Retinal pigment epithelial cell (primary cell): ENCODE measurements around the gene C4orf46.

ENCODE experiments used
- DNase-seq: peaks from one replicate; pipeline ENCODE4 v3.0.0-alpha.2; 2010; ENCODE audit warnings: low read depth
- H3K4me3 ChIP-seq: 2 replicates; pipeline ENCODE4 v1.5.1; 2011; ENCODE audit warnings: mild to moderate bottlenecking, low read length, control low read depth, moderate library complexity
- CTCF ChIP-seq: conservative IDR thresholded peaks from 2 replicates; pipeline ENCODE4 v1.5.1; 2011; ENCODE audit warnings: low read depth, low read length, control low read depth, inconsistent platforms

Gene C4orf46

DNA sequence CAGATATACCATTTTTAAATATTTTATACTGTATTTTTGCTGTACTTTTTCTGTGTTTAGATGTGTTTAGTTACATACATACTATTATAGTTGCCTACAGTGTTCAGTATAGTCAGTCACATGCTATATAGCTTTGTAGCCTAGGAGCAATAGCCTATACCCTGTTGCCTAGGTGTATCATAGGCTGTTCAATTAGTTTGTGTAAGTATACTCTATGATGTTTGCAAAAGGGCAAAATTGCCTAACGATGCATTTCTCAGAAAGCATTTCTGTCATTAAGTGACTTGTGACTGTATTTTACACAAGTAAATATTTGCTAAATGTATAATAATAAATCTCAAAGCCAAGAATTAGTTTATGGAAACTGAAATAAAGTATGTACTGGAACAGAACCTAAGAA is 9.9 kb upstream of the C4orf46 start:
- H3K4me3 ChIP-seq, result no peak overlapping the region
- no peak for DNase-seq
- TF ChIP-seq CTCF, result no peak

GRCh38 chr4:158678767-158679166 is 7.1 kb upstream of the C4orf46 start:
- TF ChIP-seq CTCF, result no peak
- DNase-seq, result no peak
- no peak overlapping the region for H3K4me3 ChIP-seq

DNA sequence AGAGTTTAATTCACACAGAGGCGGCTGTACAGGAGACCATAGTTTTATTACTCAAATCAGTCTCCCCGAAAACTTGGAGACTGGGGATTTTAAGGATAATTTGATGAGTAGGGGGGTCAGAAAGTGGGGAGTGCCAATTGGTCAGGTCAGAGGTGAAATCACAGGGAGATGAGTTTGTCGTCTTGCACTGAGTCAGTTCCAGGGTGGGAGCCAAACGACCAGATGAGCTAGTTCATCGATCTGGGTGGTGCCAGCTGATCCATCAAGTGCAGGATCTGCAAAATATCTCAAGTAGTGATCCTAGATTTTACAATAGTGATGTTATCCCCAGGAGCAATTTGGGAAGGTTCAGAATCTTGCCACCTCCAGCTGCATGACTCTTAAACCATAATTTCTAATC is 4.4 kb upstream of the C4orf46 start:
- DNase-seq, result no peak
- H3K4me3 ChIP-seq, result no peak overlapping the region
- TF ChIP-seq CTCF, result no peak

DNA sequence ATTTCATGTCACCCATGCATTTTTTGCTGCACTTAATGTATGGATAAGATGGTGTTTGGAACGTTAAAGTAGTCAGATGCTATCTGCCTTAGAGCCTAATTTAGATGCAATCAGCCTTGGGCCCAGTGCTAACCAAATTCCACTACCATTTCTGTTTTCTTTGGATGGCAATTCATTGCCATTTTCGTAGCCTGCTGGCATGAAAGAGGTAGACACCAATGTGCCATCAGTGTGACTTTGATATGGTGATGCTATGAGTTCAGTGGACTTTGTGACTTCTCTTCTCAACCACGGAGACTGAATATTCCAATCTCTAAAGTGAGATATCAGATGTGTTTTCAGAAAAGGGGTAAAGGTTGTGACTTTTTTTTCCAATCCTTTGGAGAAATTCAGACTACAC is 1.9 kb upstream of the C4orf46 start:
- H3K4me3 ChIP-seq, result no peak overlapping the region
- no peak for TF ChIP-seq CTCF
- DNase-seq, result no peak

- H3K4me3 ChIP-seq, result peak within 1 kb of the TSS; percentile 92
- DNase-seq, result peak; percentile 97
- peak; percentile 59 for TF ChIP-seq CTCF
Measured at GRCh38 chr4:158671915-158672806, 474 bp upstream of the C4orf46 start, which contains the start of gene ETFDH. Gene ETFDH (plus strand): TSS chr4:158672296. CDS start chr4:158672457, 161 bp downstream.

DNA sequence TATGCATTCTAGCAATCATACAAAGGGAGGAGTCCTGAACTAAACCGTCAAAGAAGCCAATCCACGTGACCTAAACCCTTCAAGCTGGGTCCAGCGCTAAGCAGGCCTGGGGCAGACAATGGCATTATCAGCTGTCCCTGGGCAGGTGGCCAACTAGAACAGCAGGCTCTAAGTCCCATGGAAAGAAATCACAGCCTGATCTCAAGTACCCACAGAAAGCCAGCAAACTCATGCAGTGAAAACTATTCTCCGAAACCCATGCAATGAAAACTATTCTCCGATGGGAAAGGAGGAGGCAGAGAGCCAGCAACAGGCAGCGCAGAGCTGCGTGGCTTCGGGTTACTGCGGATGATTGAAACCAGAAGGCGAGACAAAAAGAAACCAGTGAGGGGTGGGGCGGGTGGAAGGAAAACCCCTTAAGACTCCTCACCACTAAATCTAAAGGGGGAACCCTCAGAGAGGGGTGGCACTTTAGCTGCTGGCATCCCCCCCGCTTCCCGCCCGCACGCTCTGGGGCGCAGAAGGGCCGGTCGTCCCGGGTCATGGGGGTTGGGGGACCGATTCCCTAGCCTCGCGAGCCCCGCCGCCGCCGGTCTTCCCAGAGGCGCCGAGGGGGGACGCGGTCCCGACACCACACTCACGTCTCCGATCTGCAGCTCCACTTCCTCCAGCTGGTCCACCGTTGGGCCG is 567 bp downstream of the C4orf46 start:
- peak; percentile 82 for DNase-seq
- TF ChIP-seq CTCF, result no peak
- H3K4me3 ChIP-seq, result peak overlapping the region; percentile 92
